BLaER1 (cell line): ENCODE measurements around the gene UTS2R.
A peak's percentile ranks its signal among the peaks of the same experiment; 100 is the strongest.
"Not testable (repeated sequence)": the region's sequence is repeated elsewhere in the genome, so short reads cannot be mapped to it uniquely, and the experiment has no call there.

Experiments used
- H3K27ac ChIP-seq: shearing (Covaris generic); formaldehyde crosslinking; 2 replicates; pipeline ENCODE4 v1.8.1; 2022
- H3K27me3 ChIP-seq: shearing (Covaris generic); formaldehyde crosslinking; 2 replicates; pipeline ENCODE4 v1.8.1; 2022
- H3K36me3 ChIP-seq: shearing (Covaris generic); formaldehyde crosslinking; 2 replicates; pipeline ENCODE4 v1.8.1; 2022
- H3K4me1 ChIP-seq: shearing (Covaris generic); formaldehyde crosslinking; 2 replicates; pipeline ENCODE4 v1.8.1; 2022
- H3K4me2 ChIP-seq: shearing (Covaris generic); formaldehyde crosslinking; 2 replicates; pipeline ENCODE4 v1.8.1; 2022
- H3K4me3 ChIP-seq: shearing (Covaris generic); formaldehyde crosslinking; 2 replicates; pipeline ENCODE4 v1.8.1; 2022
- H3K9ac ChIP-seq: shearing (Covaris generic); formaldehyde crosslinking; 2 replicates; pipeline ENCODE4 v1.8.1; 2022
- H3K9me3 ChIP-seq: shearing (Covaris generic); formaldehyde crosslinking; 2 replicates; pipeline ENCODE4 v1.8.1; 2022
- H4K20me1 ChIP-seq: shearing (Covaris generic); formaldehyde crosslinking; 2 replicates; pipeline ENCODE4 v1.8.1; 2022
- Cebpa-rat ChIP-seq: shearing (Covaris generic); IDR thresholded peaks from 2 replicates; pipeline ENCODE4 v1.8.1; 2022

The UTS2R gene

GRCh38 chr17:82354804-82355308, 16.7 kb upstream of the UTS2R start:
- no peak overlapping the region for H3K4me3 ChIP-seq
- H3K27me3 ChIP-seq: no peaks in the 10 kb centered on the region
- no peak overlapping the region for H3K9ac ChIP-seq
- no peak overlapping the region for H3K27ac ChIP-seq
- TF ChIP-seq Cebpa-rat: no peak
- no peaks in the 10 kb centered on the region for H3K36me3 ChIP-seq
- H3K4me1 ChIP-seq: peaks cover 81% of the 10 kb centered on the region
- H3K9me3 ChIP-seq: no peaks in the 10 kb centered on the region
- H3K4me2 ChIP-seq: peak overlapping the region; percentile 94
- no peaks in the 10 kb centered on the region; the same call in 1 of the 2 replicates for H4K20me1 ChIP-seq

- H3K36me3 ChIP-seq: no peaks in the 10 kb centered on the region
- H3K4me1 ChIP-seq: peaks cover 71% of the 10 kb centered on the region
- no peak overlapping the region for H3K27ac ChIP-seq
- no peak overlapping the region for H3K4me3 ChIP-seq
- H3K9me3 ChIP-seq: no peaks in the 10 kb centered on the region
- no peak overlapping the region for H3K9ac ChIP-seq
- H3K4me2 ChIP-seq: peak overlapping the region; percentile 14; the same call in 1 of the 2 replicates
- TF ChIP-seq Cebpa-rat: no peak
- H4K20me1 ChIP-seq: no peaks in the 10 kb centered on the region; the same call in 1 of the 2 replicates
- H3K27me3 ChIP-seq: no peaks in the 10 kb centered on the region
Observed at GRCh38 chr17:82355770-82356427, 15.7 kb upstream of the UTS2R start.

GRCh38 chr17:82356845-82357355, 14.7 kb upstream of the UTS2R start:
- no peak overlapping the region for H3K27ac ChIP-seq
- H3K4me1 ChIP-seq: peaks cover 61% of the 10 kb centered on the region
- no peaks in the 10 kb centered on the region for H4K20me1 ChIP-seq
- H3K9me3 ChIP-seq: no peaks in the 10 kb centered on the region
- H3K4me3 ChIP-seq: no peak overlapping the region
- no peak for TF ChIP-seq Cebpa-rat
- no peak overlapping the region for H3K9ac ChIP-seq
- H3K36me3 ChIP-seq: no peaks in the 10 kb centered on the region
- no peak overlapping the region for H3K4me2 ChIP-seq
- no peaks in the 10 kb centered on the region for H3K27me3 ChIP-seq

- Histone ChIP-seq H3K9ac (no peak overlapping the region), H3K27me3 (no peaks in the 10 kb centered on the region), H4K20me1 (no peaks in the 10 kb centered on the region), H3K27ac (no peak overlapping the region), H3K4me1 (peaks cover 56% of the 10 kb centered on the region), H3K4me3 (no peak overlapping the region), H3K9me3 (no peaks in the 10 kb centered on the region), H3K4me2 (no peak overlapping the region), H3K36me3 (no peaks in the 10 kb centered on the region)
- no peak for TF ChIP-seq Cebpa-rat
Observed at GRCh38 chr17:82357394-82357793, 14.2 kb upstream of the UTS2R start.

GRCh38 chr17:82358465-82359350, 12.9 kb upstream of the UTS2R start, which contains the start of gene TEX19:
TSS of gene TEX19 (plus strand) at chr17:82359247. CDS start at chr17:82362151, 2,904 bp downstream.
- Histone ChIP-seq H3K27me3 (no peaks in the 10 kb centered on the region), H4K20me1 (no peaks in the 10 kb centered on the region), H3K4me2 (peak within 1 kb of the TSS; percentile 58), H3K9ac (no peak within 1 kb of the TSS), H3K36me3 (no peaks in the 10 kb centered on the region), H3K4me3 (no peak within 1 kb of the TSS), H3K4me1 (peaks cover 43% of the 10 kb centered on the region), H3K27ac (peak within 1 kb of the TSS; percentile 14; the same call in 1 of the 2 replicates), H3K9me3 (no peaks in the 10 kb centered on the region)
- no peak for TF ChIP-seq Cebpa-rat

GRCh38 chr17:82359451-82360074, 12.0 kb upstream of the UTS2R start:
- H3K9me3 ChIP-seq, H4K20me1 ChIP-seq, H3K4me3 ChIP-seq, H3K36me3 ChIP-seq, H3K27me3 ChIP-seq, H3K9ac ChIP-seq, H3K27ac ChIP-seq: not testable (repeated sequence)
- H3K4me1 ChIP-seq: peaks cover 34% of the 10 kb centered on the region
- H3K4me2 ChIP-seq: peak overlapping the region; percentile 58

GRCh38 chr17:82361885-82362633, 9.5 kb upstream of the UTS2R start:
- H3K36me3 ChIP-seq: no peaks in the 10 kb centered on the region
- no peak for TF ChIP-seq Cebpa-rat
- H3K9ac ChIP-seq: no peak overlapping the region
- H3K27me3 ChIP-seq: no peaks in the 10 kb centered on the region
- no peak overlapping the region for H3K27ac ChIP-seq
- H3K4me1 ChIP-seq: peaks cover 21% of the 10 kb centered on the region
- no peaks in the 10 kb centered on the region for H4K20me1 ChIP-seq
- no peaks in the 10 kb centered on the region for H3K9me3 ChIP-seq
- H3K4me2 ChIP-seq: no peak overlapping the region
- H3K4me3 ChIP-seq: no peak overlapping the region

GRCh38 chr17:82365606-82366295, 5.8 kb upstream of the UTS2R start:
- H3K27ac ChIP-seq: no peak overlapping the region
- H3K4me1 ChIP-seq: peaks cover 13% of the 10 kb centered on the region
- no peak overlapping the region for H3K4me3 ChIP-seq
- H3K36me3 ChIP-seq: no peaks in the 10 kb centered on the region
- H3K9me3 ChIP-seq: no peaks in the 10 kb centered on the region
- no peak for TF ChIP-seq Cebpa-rat
- H3K4me2 ChIP-seq: peak overlapping the region; percentile 27; the same call in 1 of the 2 replicates
- peaks cover 2% of the 10 kb centered on the region for H4K20me1 ChIP-seq
- no peak overlapping the region for H3K9ac ChIP-seq
- H3K27me3 ChIP-seq: peaks cover 18% of the 10 kb centered on the region
